Tibial nerve (tissue), 3 donors: ENCODE results near the gene PPP2R2C.

ENCODE experiments used
- CTCF ChIP-seq, 5 experiments: fragments of 200-600 bp in 3 of 5; fragments of 450-650 bp in 2 of 5; sonication (generic) in 3 of 5; IDR thresholded peaks; one replicate each; pipeline ENCODE4 v1.5.1; 2016 to 2019; ENCODE audit warnings: antibody characterized with exemption in 5 of 5, mild to moderate bottlenecking in 3 of 5, moderate library complexity in 2 of 5
- POLR2A ChIP-seq, 2 donors: fragments of 450-650 bp; IDR thresholded peaks; one replicate each; pipeline ENCODE4 v1.6.1; 2017; ENCODE audit warnings: antibody characterized with exemption in 2 of 2, mild to moderate bottlenecking in 2 of 2, moderate library complexity in 2 of 2

GRCh38 chr4:6454112-6454910, 18.1 kb downstream of the PPP2R2C start:
- TF ChIP-seq POLR2A (IDR thresholded peaks at IDR 0.05) (no peak), CTCF (IDR thresholded peaks at IDR 0.05) (no peak)
